A673 (cell line): ENCODE results near the gene DPCD. TPM values are rescaled to one million over a fixed set of nuclear protein-coding genes. Genes with fewer than 3 reads are reported as not detected.

Experiments
- BruUV-seq: library from RNA; stranded (reverse); fragments of 400-500 nt; replicated peaks from 2 replicates; lab custom pipeline; 2021; lab: Mats Ljungman, UMichigan
- CTCF ChIA-PET: fragments of 300-600 bp; sonication (Branson Sonifier 250); formaldehyde crosslinking; loops from one replicate; lab custom pipeline; 2022; ENCODE audit warnings: antibody characterized with exemption; lab: Charles Lee
- POLR2A ChIA-PET: fragments of 300-600 bp; sonication (Branson Sonifier 250); formaldehyde crosslinking; loops from one replicate; lab custom pipeline; 2022; ENCODE audit warnings: antibody characterized with exemption; ENCODE audit not compliant: low non-redundant PET; lab: Charles Lee
- DNase-seq: peaks from one replicate; pipeline ENCODE4 v3.0.0-alpha.2; 2015; ENCODE audit warnings: low spot score
- H3K27ac ChIP-seq: fragments of 200-600 bp; sonication (generic); 2 replicates; pipeline ENCODE4 v1.5.1; 2016; ENCODE audit warnings: mixed run types, low read depth, mild to moderate bottlenecking, mixed read lengths, antibody characterized with exemption, low read length; ENCODE audit not compliant: poor library complexity, severe bottlenecking
- H3K27me3 ChIP-seq: fragments of 200-600 bp; sonication (generic); replicated peaks from 2 replicates; pipeline ENCODE4 v1.6.1; 2017; ENCODE audit warnings: mixed run types, low read depth, mild to moderate bottlenecking, mixed read lengths, antibody characterized with exemption, low read length; ENCODE audit not compliant: insufficient read depth, poor library complexity
- H3K36me3 ChIP-seq: fragments of 200-600 bp; sonication (generic); 2 replicates; pipeline ENCODE4 v1.6.1; 2016; ENCODE audit warnings: mixed run types, mild to moderate bottlenecking, mixed read lengths, antibody characterized with exemption, low read length; ENCODE audit not compliant: insufficient read depth, poor library complexity, severe bottlenecking
- H3K4me1 ChIP-seq: fragments of 200-600 bp; sonication (generic); 2 replicates; pipeline ENCODE4 v1.6.1; 2017; ENCODE audit warnings: mixed run types, mild to moderate bottlenecking, mixed read lengths, antibody characterized with exemption, low read length; ENCODE audit not compliant: insufficient read depth, poor library complexity, severe bottlenecking
- H3K4me3 ChIP-seq: fragments of 200-600 bp; sonication (generic); 2 replicates; pipeline ENCODE4 v1.5.1; 2016; ENCODE audit warnings: low read depth, mixed run types, mild to moderate bottlenecking, mixed read lengths, low read length; ENCODE audit not compliant: poor library complexity, severe bottlenecking
- H3K9me3 ChIP-seq: fragments of 200-600 bp; sonication (generic); 2 replicates; pipeline ENCODE4 v1.6.1; 2016; ENCODE audit warnings: mixed run types, low read depth, mild to moderate bottlenecking, mixed read lengths, antibody characterized with exemption, low read length; ENCODE audit not compliant: poor library complexity, severe bottlenecking
- CTCF ChIP-seq: fragments of 300-800, 200-600 bp; sonication (generic); conservative IDR thresholded peaks from 2 replicates; pipeline ENCODE4 v1.5.1; 2017; ENCODE audit warnings: low read depth, mild to moderate bottlenecking, antibody characterized with exemption, low read length, moderate library complexity, mixed read lengths
- EZH2 ChIP-seq: fragments of 200-600 bp; sonication (generic); IDR thresholded peaks from 2 replicates; pipeline ENCODE4 v1.6.1; 2017; ENCODE audit warnings: borderline replicate concordance, low read depth, mild to moderate bottlenecking, mixed read lengths, antibody characterized with exemption, low read length; ENCODE audit not compliant: poor library complexity, severe bottlenecking
- intact Hi-C: fragments of 100-400 bp; cut with micrococcal nuclease; formaldehyde crosslinking; loops from one replicate; pipeline ENCODE4 v1.10.0; 2022; ENCODE audit not compliant: unreplicated experiment
- total RNA-seq: library from RNA; stranded (reverse); gene quantifications from 2 replicates; pipeline ENCODE4 v1.2.3, GENCODE V29; 2021

DPCD gene
- total RNA-seq, 1 experiment from 2014 or later: 32.5 TPM

- intact Hi-C loops: no loop called here
Observed at GRCh38 chr10:101576211-101576863, 11.8 kb upstream of the DPCD start.

DNA sequence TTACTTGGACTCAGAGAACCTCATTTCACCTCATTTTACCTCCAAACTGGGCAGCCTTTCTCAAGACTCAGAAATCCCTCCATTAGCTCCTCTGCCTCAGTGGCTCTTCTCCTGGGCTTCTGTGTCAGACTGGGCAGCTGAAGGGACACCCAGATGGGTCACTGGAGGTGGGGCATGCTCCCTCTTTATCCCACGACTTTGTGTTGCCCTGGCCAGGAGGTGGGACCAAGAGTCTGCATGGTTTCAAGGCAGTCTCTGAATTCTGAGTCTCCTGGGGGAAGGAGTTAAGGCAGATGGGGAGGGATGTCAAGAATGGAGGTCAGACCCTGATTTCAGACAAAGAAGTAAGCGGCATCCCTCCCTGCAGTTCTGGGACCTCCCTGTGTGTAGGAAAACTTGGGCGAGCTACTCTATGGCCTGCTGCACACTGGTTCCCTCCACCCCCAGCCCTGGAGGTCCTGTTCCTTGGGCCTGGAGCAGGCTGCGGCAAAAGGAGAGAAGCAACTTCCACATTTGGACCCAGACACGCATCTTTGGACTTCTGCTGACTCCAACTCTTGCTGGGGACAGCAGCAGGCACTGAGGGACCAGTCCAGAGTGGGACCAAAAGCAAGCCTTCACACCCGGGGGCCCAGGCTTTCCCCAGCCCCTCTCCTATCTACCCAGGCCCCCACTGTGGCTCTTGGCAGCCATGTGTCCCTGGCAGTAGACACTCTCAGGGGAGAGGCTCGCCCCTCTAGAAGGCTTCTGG is 10.8 kb upstream of the DPCD start:
- Histone ChIP-seq H3K4me1 (peaks cover 13% of the 10 kb centered on the region), H3K9me3 (peaks cover 8% of the 10 kb centered on the region), H3K27ac (no peak overlapping the region), H3K4me3 (no peak overlapping the region), H3K27me3 (no peaks in the 10 kb centered on the region), H3K36me3 (no peaks in the 10 kb centered on the region)
- ChIA-PET CTCF (no interaction called here), POLR2A (interaction anchor here (0.7 kb wide), 1 partner anchor 25 kb away, joined by 3 read pairs; no protein-coding TSS in a partner anchor)
- intact Hi-C loops: no loop called here
- DNase-seq: no peak
- BruUV-seq: no TSS peak
- TF ChIP-seq CTCF (no peak), EZH2 (no peak)

More at GRCh38 chr10:101576211-101576863, 11.8 kb upstream of the DPCD start:
- no peak for DNase-seq
- H3K36me3 ChIP-seq: no peaks in the 10 kb centered on the region
- BruUV-seq: no TSS peak
- TF ChIP-seq CTCF (no peak), EZH2 (no peak)
- CTCF ChIA-PET: interaction anchor here (0.6 to 0.8 kb wide), 3 partner anchors 26 to 362 kb away, joined by 3 to 7 read pairs (median 3); no protein-coding TSS in a partner anchor
- H3K27me3 ChIP-seq: no peaks in the 10 kb centered on the region
- no peak overlapping the region for H3K4me3 ChIP-seq
- H3K9me3 ChIP-seq: peaks cover 8% of the 10 kb centered on the region
- POLR2A ChIA-PET: no interaction called here
- H3K27ac ChIP-seq: no peak overlapping the region
- H3K4me1 ChIP-seq: peaks cover 13% of the 10 kb centered on the region

- Histone ChIP-seq H3K27me3 (no peaks in the 10 kb centered on the region), H3K36me3 (peaks cover 7% of the 10 kb centered on the region), H3K4me1 (peaks cover 13% of the 10 kb centered on the region), H3K27ac (no peak overlapping the region), H3K4me3 (no peak overlapping the region), H3K9me3 (peaks cover under 1% of the 10 kb centered on the region)
- TF ChIP-seq CTCF: no peak
- TF ChIP-seq EZH2: no peak
- POLR2A ChIA-PET: no interaction called here
- no peak for DNase-seq
- CTCF ChIA-PET: interaction anchor here (0.9 kb wide), 1 partner anchor 9 kb away, joined by 3 read pairs; no protein-coding TSS in a partner anchor
- BruUV-seq: no TSS peak
- intact Hi-C loops: no loop called here
Observed at GRCh38 chr10:101578192-101578591, 9.9 kb upstream of the DPCD start.
